A673 (cell line): ENCODE data around the gene NPRL2.

Experiments
- CTCF ChIP-seq: fragments of 300-800, 200-600 bp; sonication (generic); conservative IDR thresholded peaks from 2 replicates; pipeline ENCODE4 v1.5.1; 2017; ENCODE audit warnings: low read depth, mild to moderate bottlenecking, antibody characterized with exemption, low read length, moderate library complexity, mixed read lengths
- EZH2 ChIP-seq: fragments of 200-600 bp; sonication (generic); IDR thresholded peaks from 2 replicates; pipeline ENCODE4 v1.6.1; 2017; ENCODE audit warnings: borderline replicate concordance, low read depth, mild to moderate bottlenecking, mixed read lengths, antibody characterized with exemption, low read length; ENCODE audit not compliant: poor library complexity, severe bottlenecking

GRCh38 chr3:50390508-50391224, 40.1 kb upstream of the NPRL2 start:
- TF ChIP-seq CTCF (no peak), EZH2 (no peak)
